H9 (cell line): Measurements from ENCODE around the gene RNF13. TPM values are rescaled to one million over a fixed set of nuclear protein-coding genes. Genes with fewer than 3 reads are reported as not detected.

ENCODE experiments used
- DNase-seq: peaks from one replicate; pipeline ENCODE4 v3.0.0-alpha.2; 2017
- H2AFZ ChIP-seq: one replicate; pipeline ENCODE4 v1.6.1; 2013; ENCODE audit warnings: mild to moderate bottlenecking, low read length, control low read depth, moderate library complexity
- H2AK5ac ChIP-seq: 2 replicates; pipeline ENCODE4 v1.6.1; 2013; ENCODE audit warnings: low read length, control low read depth, mixed read lengths; ENCODE audit not compliant: insufficient read length
- H2BK120ac ChIP-seq: one replicate; pipeline ENCODE4 v1.6.1; 2013; ENCODE audit warnings: low read depth, mild to moderate bottlenecking, low read length, control low read depth, inconsistent platforms; ENCODE audit not compliant: poor library complexity, severe bottlenecking
- H2BK12ac ChIP-seq: 2 replicates; pipeline ENCODE4 v1.6.1; 2013; ENCODE audit warnings: low read length, control low read depth, mixed read lengths, low read depth; ENCODE audit not compliant: insufficient read length
- H2BK15ac ChIP-seq: 2 replicates; pipeline ENCODE4 v1.6.1; 2013; ENCODE audit warnings: low read depth, low read length, control low read depth
- H2BK20ac ChIP-seq: one replicate; pipeline ENCODE4 v1.6.1; 2013; ENCODE audit warnings: low read depth, mild to moderate bottlenecking, low read length, control low read depth, inconsistent platforms; ENCODE audit not compliant: poor library complexity, severe bottlenecking
- H2BK5ac ChIP-seq: 2 replicates; pipeline ENCODE4 v1.6.1; 2013; ENCODE audit warnings: low read length, control low read depth, mixed read lengths; ENCODE audit not compliant: insufficient read length
- H3K14ac ChIP-seq: 2 replicates; pipeline ENCODE4 v1.6.1; 2013; ENCODE audit warnings: low read length, control low read depth; ENCODE audit not compliant: insufficient read depth
- H3K18ac ChIP-seq: 2 replicates; pipeline ENCODE4 v1.6.1; 2013; ENCODE audit warnings: low read depth, mild to moderate bottlenecking, mixed read lengths, low read length, control low read depth; ENCODE audit not compliant: insufficient read length
- H3K23ac ChIP-seq: 2 replicates; pipeline ENCODE4 v1.6.1; 2013; ENCODE audit warnings: low read length, control low read depth, mixed read lengths, low read depth; ENCODE audit not compliant: insufficient read length
- H3K23me2 ChIP-seq: 2 replicates; pipeline ENCODE4 v1.6.1; 2013; ENCODE audit warnings: low read depth, mild to moderate bottlenecking, mixed read lengths, low read length, control low read depth; ENCODE audit not compliant: insufficient read length, poor library complexity, severe bottlenecking
- H3K27ac ChIP-seq: 2 replicates; pipeline ENCODE4 v1.5.1; 2013; ENCODE audit warnings: low read length, control low read depth, mixed read lengths, low read depth; ENCODE audit not compliant: insufficient read length
- H3K27me3 ChIP-seq: 2 replicates; pipeline ENCODE4 v1.6.1; 2013; ENCODE audit warnings: low read length, control low read depth, inconsistent platforms; ENCODE audit not compliant: insufficient read depth
- H3K4ac ChIP-seq: 2 replicates; pipeline ENCODE4 v1.6.1; 2013; ENCODE audit warnings: low read depth, mild to moderate bottlenecking, control low read depth, inconsistent platforms, low read length, moderate library complexity
- H3K4me1 ChIP-seq: 2 replicates; pipeline ENCODE4 v1.6.1; 2013; ENCODE audit warnings: low read length, control low read depth, inconsistent platforms; ENCODE audit not compliant: insufficient read depth
- H3K4me2 ChIP-seq: 2 replicates; pipeline ENCODE4 v1.6.1; 2013; ENCODE audit warnings: low read length, control low read depth, mixed read lengths; ENCODE audit not compliant: insufficient read length, insufficient read depth
- H3K56ac ChIP-seq: 2 replicates; pipeline ENCODE4 v1.6.1; 2013; ENCODE audit warnings: low read depth, mild to moderate bottlenecking, mixed read lengths, low read length, control low read depth; ENCODE audit not compliant: insufficient read length
- H3K79me1 ChIP-seq: 2 replicates; pipeline ENCODE4 v1.6.1; 2013; ENCODE audit warnings: low read depth, mild to moderate bottlenecking, moderate library complexity, low read length, control low read depth, inconsistent platforms; ENCODE audit not compliant: insufficient read depth, poor library complexity, severe bottlenecking
- H3K79me2 ChIP-seq: 2 replicates; pipeline ENCODE4 v1.6.1; 2013; ENCODE audit warnings: low read length, control low read depth, inconsistent platforms; ENCODE audit not compliant: insufficient read depth
- H3K9ac ChIP-seq: 2 replicates; pipeline ENCODE4 v1.6.1; 2013; ENCODE audit warnings: low read length, control low read depth, mixed read lengths; ENCODE audit not compliant: insufficient read length; ENCODE audit errors: extremely low read depth
- H3K9me3 ChIP-seq: one replicate; pipeline ENCODE4 v1.6.1; 2013; ENCODE audit warnings: low read depth, low read length, inconsistent platforms; ENCODE audit not compliant: control insufficient read depth
- H3T11ph ChIP-seq: one replicate; pipeline ENCODE4 v1.6.1; 2013; ENCODE audit warnings: mild to moderate bottlenecking, low read length, control low read depth, inconsistent platforms
- H4K20me1 ChIP-seq: one replicate; pipeline ENCODE4 v1.6.1; 2013; ENCODE audit not compliant: control insufficient read depth, insufficient read length, insufficient read depth
- H4K5ac ChIP-seq: 2 replicates; pipeline ENCODE4 v1.6.1; 2013; ENCODE audit warnings: low read depth, mild to moderate bottlenecking, mixed read lengths, low read length, control low read depth; ENCODE audit not compliant: insufficient read length
- H4K8ac ChIP-seq: replicated peaks from 2 replicates; pipeline ENCODE4 v1.6.1; 2013; ENCODE audit warnings: low read length, control low read depth, mixed read lengths, low read depth; ENCODE audit not compliant: insufficient read length
- H4K91ac ChIP-seq: 2 replicates; pipeline ENCODE4 v1.6.1; 2013; ENCODE audit warnings: low read depth, mild to moderate bottlenecking, moderate library complexity, mixed read lengths, low read length, control low read depth; ENCODE audit not compliant: insufficient read length
- H3K27ac Mint-ChIP-seq, 3 experiments: 2 replicates in 2 of 3; 3 replicates in 1 of 3; pipeline ENCODE4 v1.8.0; 2020 to 2021; ENCODE audit warnings: mixed read lengths in 3 of 3, mild to moderate bottlenecking in 1 of 3, moderate library complexity in 1 of 3
- H3K27me3 Mint-ChIP-seq: 2 replicates; pipeline ENCODE4 v1.8.0; 2021; ENCODE audit warnings: low read depth, mild to moderate bottlenecking, moderate library complexity, mixed read lengths
- H3K36me3 Mint-ChIP-seq, 3 experiments: 2 replicates in 2 of 3; 3 replicates in 1 of 3; pipeline ENCODE4 v1.8.0; 2020 to 2021; ENCODE audit warnings: low read depth in 3 of 3, mixed read lengths in 3 of 3; ENCODE audit not compliant: insufficient read depth in 1 of 3
- H3K4me1 Mint-ChIP-seq, 2 experiments: 2 replicates each; pipeline ENCODE4 v1.8.0; 2020; ENCODE audit warnings: mixed read lengths in 2 of 2
- H3K4me3 Mint-ChIP-seq, 2 experiments: 2 replicates in 1 of 2; 3 replicates in 1 of 2; pipeline ENCODE4 v1.8.0; 2020 to 2021; ENCODE audit warnings: mild to moderate bottlenecking in 2 of 2, mixed read lengths in 2 of 2, moderate library complexity in 1 of 2
- H3K9me3 Mint-ChIP-seq, 2 experiments: 2 replicates in 1 of 2; 3 replicates in 1 of 2; pipeline ENCODE4 v1.8.0; 2020; ENCODE audit warnings: mild to moderate bottlenecking in 2 of 2, mixed read lengths in 2 of 2, moderate library complexity in 1 of 2
- WGBS: extraction: QIAGEN DNeasy Blood & Tissue Kit; methylation state at CpG from one replicate; pipeline ENCODE4 v1.1.7; 2013; ENCODE audit warnings: missing lambda C conversion rate, low lambda C conversion rate, mixed read lengths; ENCODE audit not compliant: insufficient read length; ENCODE audit errors: extremely low coverage; 5-methylcytosine and 5-hydroxymethylcytosine counted together
- total RNA-seq: library from RNA; stranded (reverse); gene quantifications from 2 replicates; pipeline ENCODE4 v1.2.1, GENCODE V29; 2021
- TF ChIP-seq, protein P1 (sequence below): fragments of 200-600 bp; sonication (generic); conservative IDR thresholded peaks from 3 replicates; pipeline ENCODE4 v1.8.0; 2021; ENCODE audit warnings: antibody characterized with exemption, mild to moderate bottlenecking

The RNF13 gene
- total RNA-seq, 1 experiment from 2014 or later, result 23.4 TPM

DNA sequence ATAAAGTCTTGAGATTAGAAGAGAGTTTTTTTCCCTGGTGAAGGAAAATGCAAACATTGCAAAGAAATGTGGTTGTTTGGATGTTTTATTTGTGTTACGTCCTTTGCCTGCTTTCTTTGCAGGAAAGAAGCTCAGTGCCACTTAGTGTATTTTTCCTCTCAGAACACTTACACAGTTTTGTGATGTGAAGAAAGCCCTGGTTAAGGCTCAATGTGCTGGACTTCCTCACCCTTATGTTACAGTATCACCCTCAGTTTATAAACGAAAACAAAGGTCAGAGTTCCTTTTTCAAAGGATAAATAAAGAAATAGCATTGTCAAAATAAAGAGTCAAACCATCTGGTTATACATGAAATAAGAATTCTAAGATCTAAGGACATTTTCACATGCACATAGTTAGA lies 45.9 kb downstream of the RNF13 start:
- no peak overlapping the region for H3K4ac ChIP-seq
- no peaks in the 10 kb centered on the region; the same call in 1 of the 2 replicates for H3K79me2 ChIP-seq
- H3K23me2 ChIP-seq, result no peaks in the 10 kb centered on the region
- no peak overlapping the region for H2BK120ac ChIP-seq
- no peak overlapping the region for H3K14ac ChIP-seq
- Mint-ChIP-seq H3K27me3 (no peaks in the 10 kb centered on the region), H3K9me3 (no peaks in the 10 kb centered on the region), H3K4me3 (no peak overlapping the region), H3K4me1 (peaks cover 11 to 15% of the 10 kb centered on the region in 2 experiments), H3K27ac (no peak overlapping the region), H3K36me3 (peaks cover 6 to 20% (median 10%) of the 10 kb centered on the region in 3 experiments)
- H2BK12ac ChIP-seq, result no peak overlapping the region
- H3K56ac ChIP-seq, result no peak overlapping the region
- no peak overlapping the region for H2BK20ac ChIP-seq
- no peak overlapping the region for H3K4me2 ChIP-seq
- H3K79me1 ChIP-seq, result no peaks in the 10 kb centered on the region
- no peaks in the 10 kb centered on the region for H3K27me3 ChIP-seq
- H4K8ac ChIP-seq, result no peak overlapping the region
- H2AFZ ChIP-seq, result no peak overlapping the region
- no peak overlapping the region for H2AK5ac ChIP-seq
- no peaks in the 10 kb centered on the region for H4K20me1 ChIP-seq
- H4K5ac ChIP-seq, result no peak overlapping the region
- H2BK15ac ChIP-seq, result no peak overlapping the region
- TF ChIP-seq, protein P1, sequence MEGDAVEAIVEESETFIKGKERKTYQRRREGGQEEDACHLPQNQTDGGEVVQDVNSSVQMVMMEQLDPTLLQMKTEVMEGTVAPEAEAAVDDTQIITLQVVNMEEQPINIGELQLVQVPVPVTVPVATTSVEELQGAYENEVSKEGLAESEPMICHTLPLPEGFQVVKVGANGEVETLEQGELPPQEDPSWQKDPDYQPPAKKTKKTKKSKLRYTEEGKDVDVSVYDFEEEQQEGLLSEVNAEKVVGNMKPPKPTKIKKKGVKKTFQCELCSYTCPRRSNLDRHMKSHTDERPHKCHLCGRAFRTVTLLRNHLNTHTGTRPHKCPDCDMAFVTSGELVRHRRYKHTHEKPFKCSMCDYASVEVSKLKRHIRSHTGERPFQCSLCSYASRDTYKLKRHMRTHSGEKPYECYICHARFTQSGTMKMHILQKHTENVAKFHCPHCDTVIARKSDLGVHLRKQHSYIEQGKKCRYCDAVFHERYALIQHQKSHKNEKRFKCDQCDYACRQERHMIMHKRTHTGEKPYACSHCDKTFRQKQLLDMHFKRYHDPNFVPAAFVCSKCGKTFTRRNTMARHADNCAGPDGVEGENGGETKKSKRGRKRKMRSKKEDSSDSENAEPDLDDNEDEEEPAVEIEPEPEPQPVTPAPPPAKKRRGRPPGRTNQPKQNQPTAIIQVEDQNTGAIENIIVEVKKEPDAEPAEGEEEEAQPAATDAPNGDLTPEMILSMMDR, result no peak
- H4K91ac ChIP-seq, result no peak overlapping the region
- no peak overlapping the region for H3K9ac ChIP-seq
- H3T11ph ChIP-seq, result no peak overlapping the region
- no peaks in the 10 kb centered on the region for H3K4me1 ChIP-seq
- H3K9me3 ChIP-seq, result no peaks in the 10 kb centered on the region
- WGBS, result no CpG with 5 or more reads among the region's 2 CpGs
- no peak overlapping the region for H2BK5ac ChIP-seq
- no peak for DNase-seq
- H3K27ac ChIP-seq, result no peak overlapping the region
- H3K23ac ChIP-seq, result no peak overlapping the region
- H3K18ac ChIP-seq, result no peak overlapping the region
